ENCODE measurements around the gene SLC25A18. TPM values are rescaled to one million over a fixed set of nuclear protein-coding genes. Genes with fewer than 3 reads are reported as not detected.
A peak's percentile ranks its signal among the peaks of the same experiment; 100 is the strongest.

The SLC25A18 gene
- total and polyA plus RNA-seq, 2 of the 4 experiments (the other 2 are of a cell fraction) = 0.05 TPM; not detected in 1

DNA sequence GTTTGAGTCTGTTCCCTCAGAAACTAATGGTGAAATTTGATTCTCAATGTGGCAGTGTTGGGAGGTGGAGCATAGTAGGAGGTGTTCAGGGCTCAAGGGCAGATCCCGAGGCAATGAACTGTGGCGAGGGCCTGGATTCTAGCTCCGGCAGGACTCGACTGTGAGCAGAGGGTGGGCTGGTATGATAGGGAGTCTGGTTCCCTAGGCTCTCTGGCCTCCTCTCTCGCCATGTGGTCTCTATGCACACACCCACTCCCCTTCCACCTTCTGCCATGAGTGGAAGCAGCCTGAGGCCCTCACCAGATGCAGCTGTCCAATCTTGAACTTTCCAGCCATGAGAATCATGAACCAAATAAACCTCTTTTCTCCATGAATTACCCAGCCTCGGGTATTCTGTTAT, 32.9 kb downstream of the SLC25A18 start:
- Histone ChIP-seq H2AK9ac (replicated peaks; ENCODE audit: low read depth, low read length, poor library complexity) (no peak overlapping the region), H2BK120ac (ENCODE audit: low read depth, low read length) (no peak overlapping the region), H3K9me3 (ENCODE audit: control insufficient read depth, insufficient read depth, low read length) (no peaks in the 10 kb centered on the region), H2BK20ac (ENCODE audit: low read depth, low read length) (no peak overlapping the region), H3K9ac (ENCODE audit: low read depth, low read length) (no peak overlapping the region), H2BK15ac (ENCODE audit: low read depth, low read length) (no peak overlapping the region), H3K36me3 (ENCODE audit: control insufficient read depth, insufficient read depth, low read length) (peaks cover 64% of the 10 kb centered on the region), H3K27me3 (ENCODE audit: control insufficient read depth, insufficient read depth, low read length) (no peaks in the 10 kb centered on the region), H3K23ac (ENCODE audit: low read depth, low read length) (no peak overlapping the region), H3K18ac (ENCODE audit: low read depth, low read length) (no peak overlapping the region), H3K14ac (replicated peaks; ENCODE audit: low read depth, low read length) (no peak overlapping the region), H2AK5ac (ENCODE audit: low read depth, low read length) (no peak overlapping the region), H3K4me2 (ENCODE audit: low read depth, low read length) (no peak overlapping the region), H2AFZ (replicated peaks; ENCODE audit: low read length, poor library complexity) (no peak overlapping the region), H4K91ac (ENCODE audit: insufficient read depth, low read depth, low read length) (no peak overlapping the region), H3K27ac (ENCODE audit: insufficient read depth, low read length) (no peak overlapping the region), H3K9me1 (ENCODE audit: insufficient read depth, low read length) (peaks cover 7% of the 10 kb centered on the region; the same call in 1 of the 2 replicates), H3K4me3 (ENCODE audit: insufficient read depth, low read depth, low read length) (no peak overlapping the region), H3K56ac (ENCODE audit: extremely low read depth, insufficient read depth, low read length) (no peak overlapping the region), H3K4me1 (ENCODE audit: control insufficient read depth, insufficient read depth, low read length) (no peaks in the 10 kb centered on the region), H2BK5ac (ENCODE audit: low read depth, low read length, poor library complexity, severe bottlenecking) (peak overlapping the region; percentile 29), H3K4ac (ENCODE audit: low read depth, low read length) (no peak overlapping the region), H3K79me1 (ENCODE audit: low read depth in 1 of 2, low read length in 2 of 2) (peaks cover 0 to 18% of the 10 kb centered on the region in 2 experiments; a peak in 3 of 4 replicates), H4K5ac (ENCODE audit: low read depth, low read length) (no peak overlapping the region), H4K20me1 (ENCODE audit: insufficient read depth, low read length) (peaks cover 3% of the 10 kb centered on the region; the same call in 1 of the 2 replicates), H4K8ac (ENCODE audit: low read depth in 2 of 2, low read length in 2 of 2) (no peak overlapping the region)
- BruUV-seq (replicated peaks) = no TSS peak
- ChIA-PET CTCF (interaction anchor here (0.9 kb wide), 1 partner anchor 14 kb away, joined by 3 read pairs; no protein-coding TSS in a partner anchor), POLR2A (ENCODE audit: unreplicated experiment) (no interaction called here)
- 83% methylated on average over 1 of the region's 6 CpGs; no CpG with 5 or more reads in 1 of the 2 experiments for WGBS, 2 experiments (ENCODE audit: extremely low coverage in 2 of 2, insufficient read length in 1 of 2)
- ATAC-seq (ENCODE audit: low read depth) (no peak), DNase-seq (no peak)
- dilution Hi-C loops (cut with HindIII; ENCODE audit: low sequenced_read_pairs, unreplicated experiment) (no loop called here), intact Hi-C loops (cut with micrococcal nuclease) (no loop called here), in situ Hi-C loops (cut with MboI; ENCODE audit: low sequenced_read_pairs) (no loop called here)
- TF ChIP-seq, protein P1, sequence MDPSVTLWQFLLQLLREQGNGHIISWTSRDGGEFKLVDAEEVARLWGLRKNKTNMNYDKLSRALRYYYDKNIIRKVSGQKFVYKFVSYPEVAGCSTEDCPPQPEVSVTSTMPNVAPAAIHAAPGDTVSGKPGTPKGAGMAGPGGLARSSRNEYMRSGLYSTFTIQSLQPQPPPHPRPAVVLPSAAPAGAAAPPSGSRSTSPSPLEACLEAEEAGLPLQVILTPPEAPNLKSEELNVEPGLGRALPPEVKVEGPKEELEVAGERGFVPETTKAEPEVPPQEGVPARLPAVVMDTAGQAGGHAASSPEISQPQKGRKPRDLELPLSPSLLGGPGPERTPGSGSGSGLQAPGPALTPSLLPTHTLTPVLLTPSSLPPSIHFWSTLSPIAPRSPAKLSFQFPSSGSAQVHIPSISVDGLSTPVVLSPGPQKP (IDR thresholded peaks at IDR 0.05; ENCODE audit: borderline replicate concordance, low read depth, low read length) = no peak
- TF ChIP-seq MAFK (IDR thresholded peaks at IDR 0.05; ENCODE audit: low read depth, low read length) (no peak), RCOR1 (IDR thresholded peaks at IDR 0.05; ENCODE audit: insufficient replicate concordance, low read length) (no peak), SMC3 (IDR thresholded peaks at IDR 0.05; ENCODE audit: low read depth, low read length) (no peak), RFX5 (IDR thresholded peaks at IDR 0.05; ENCODE audit: low read depth, low read length) (no peak)
- TF ChIP-seq, protein P2, sequence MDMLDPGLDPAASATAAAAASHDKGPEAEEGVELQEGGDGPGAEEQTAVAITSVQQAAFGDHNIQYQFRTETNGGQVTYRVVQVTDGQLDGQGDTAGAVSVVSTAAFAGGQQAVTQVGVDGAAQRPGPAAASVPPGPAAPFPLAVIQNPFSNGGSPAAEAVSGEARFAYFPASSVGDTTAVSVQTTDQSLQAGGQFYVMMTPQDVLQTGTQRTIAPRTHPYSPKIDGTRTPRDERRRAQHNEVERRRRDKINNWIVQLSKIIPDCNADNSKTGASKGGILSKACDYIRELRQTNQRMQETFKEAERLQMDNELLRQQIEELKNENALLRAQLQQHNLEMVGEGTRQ (IDR thresholded peaks at IDR 0.05; ENCODE audit: low read depth, low read length) = no peak

Measured in IMR-90 (cell line).